Type B pancreatic cell (in vitro differentiated cells): Measurements from ENCODE around the gene ANKRA2. TPM values are rescaled to one million over a fixed set of nuclear protein-coding genes. Genes with fewer than 3 reads are reported as not detected.

ENCODE experiments used
- DNase-seq: peaks from one replicate; pipeline ENCODE4 v3.0.0; 2021; ENCODE audit warnings: mixed read lengths; ENCODE audit not compliant: unreplicated experiment; ENCODE audit errors: extremely low spot score
- H3K27ac Mint-ChIP-seq: 2 replicates; pipeline ENCODE4 v1.8.0; 2021; ENCODE audit warnings: mild to moderate bottlenecking, mixed read lengths
- H3K27me3 Mint-ChIP-seq: 2 replicates; pipeline ENCODE4 v1.8.0; 2021; ENCODE audit warnings: mixed read lengths
- H3K36me3 Mint-ChIP-seq: 2 replicates; pipeline ENCODE4 v1.8.0; 2021; ENCODE audit warnings: mixed read lengths
- H3K4me1 Mint-ChIP-seq: one replicate; pipeline ENCODE4 v1.8.0; 2021; ENCODE audit warnings: mixed read lengths; ENCODE audit not compliant: unreplicated experiment
- H3K4me3 Mint-ChIP-seq: 2 replicates; pipeline ENCODE4 v1.8.0; 2021; ENCODE audit warnings: mild to moderate bottlenecking, mixed read lengths
- H3K9me3 Mint-ChIP-seq: 2 replicates; pipeline ENCODE4 v1.8.0; 2021; ENCODE audit warnings: mixed read lengths
- long read RNA-seq: library from polyadenylated mRNA; unstranded; transcript quantifications from one replicate; pipeline ENCODE4 v2.0.0, GENCODE V29; 2020
- total RNA-seq: library from RNA; stranded (reverse); gene quantifications from 2 replicates; pipeline ENCODE4 v1.2.1, GENCODE V29; 2021; ENCODE audit warnings: low replicate concordance
- TF ChIP-seq, protein P1 (sequence below): fragments of 200-600 bp; sonication (generic); conservative IDR thresholded peaks from 2 replicates; pipeline ENCODE4 v1.5.0; 2021; ENCODE audit warnings: antibody characterized with exemption, mild to moderate bottlenecking

Gene ANKRA2, protein sequence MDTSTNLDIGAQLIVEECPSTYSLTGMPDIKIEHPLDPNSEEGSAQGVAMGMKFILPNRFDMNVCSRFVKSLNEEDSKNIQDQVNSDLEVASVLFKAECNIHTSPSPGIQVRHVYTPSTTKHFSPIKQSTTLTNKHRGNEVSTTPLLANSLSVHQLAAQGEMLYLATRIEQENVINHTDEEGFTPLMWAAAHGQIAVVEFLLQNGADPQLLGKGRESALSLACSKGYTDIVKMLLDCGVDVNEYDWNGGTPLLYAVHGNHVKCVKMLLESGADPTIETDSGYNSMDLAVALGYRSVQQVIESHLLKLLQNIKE
- 23.2 and 26.0 TPM in 2 replicates for total RNA-seq
- long read RNA-seq, transcript ANKRA2-201 (9 exons, 2,063 nt) = major isoform, 80 of 108 reads
- long read RNA-seq, partial matches to known transcripts = 3 of 108 reads
- long read RNA-seq, other reads (novel, unspliced or antisense) = 21 of 108 reads

- H3K36me3 Mint-ChIP-seq = peaks cover 11% of the 10 kb centered on the region
- TF ChIP-seq, protein P1, sequence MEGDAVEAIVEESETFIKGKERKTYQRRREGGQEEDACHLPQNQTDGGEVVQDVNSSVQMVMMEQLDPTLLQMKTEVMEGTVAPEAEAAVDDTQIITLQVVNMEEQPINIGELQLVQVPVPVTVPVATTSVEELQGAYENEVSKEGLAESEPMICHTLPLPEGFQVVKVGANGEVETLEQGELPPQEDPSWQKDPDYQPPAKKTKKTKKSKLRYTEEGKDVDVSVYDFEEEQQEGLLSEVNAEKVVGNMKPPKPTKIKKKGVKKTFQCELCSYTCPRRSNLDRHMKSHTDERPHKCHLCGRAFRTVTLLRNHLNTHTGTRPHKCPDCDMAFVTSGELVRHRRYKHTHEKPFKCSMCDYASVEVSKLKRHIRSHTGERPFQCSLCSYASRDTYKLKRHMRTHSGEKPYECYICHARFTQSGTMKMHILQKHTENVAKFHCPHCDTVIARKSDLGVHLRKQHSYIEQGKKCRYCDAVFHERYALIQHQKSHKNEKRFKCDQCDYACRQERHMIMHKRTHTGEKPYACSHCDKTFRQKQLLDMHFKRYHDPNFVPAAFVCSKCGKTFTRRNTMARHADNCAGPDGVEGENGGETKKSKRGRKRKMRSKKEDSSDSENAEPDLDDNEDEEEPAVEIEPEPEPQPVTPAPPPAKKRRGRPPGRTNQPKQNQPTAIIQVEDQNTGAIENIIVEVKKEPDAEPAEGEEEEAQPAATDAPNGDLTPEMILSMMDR = no peak
- no peaks in the 10 kb centered on the region for H3K9me3 Mint-ChIP-seq
- peak; percentile 98 for DNase-seq
- H3K27ac Mint-ChIP-seq = peak within 1 kb of the TSS; percentile 100
- H3K4me1 Mint-ChIP-seq = peaks cover 14% of the 10 kb centered on the region
- H3K27me3 Mint-ChIP-seq = no peaks in the 10 kb centered on the region
- H3K4me3 Mint-ChIP-seq = peak within 1 kb of the TSS; percentile 99
Measured at GRCh38 chr5:73565139-73565968, at the start of gene ANKRA2, which contains the start of gene UTP15. TSS of gene ANKRA2 (minus strand) at chr5:73565639. CDS start at chr5:73562881, 2,758 bp downstream. TSS of gene UTP15 (plus strand) at chr5:73565743. CDS start at chr5:73567345, 1,602 bp downstream.

GRCh38 chr5:73615085-73615484, 49.6 kb upstream of the ANKRA2 start:
- peaks cover 3% of the 10 kb centered on the region for H3K27me3 Mint-ChIP-seq
- no peaks in the 10 kb centered on the region for H3K36me3 Mint-ChIP-seq
- H3K27ac Mint-ChIP-seq = no peak overlapping the region
- no peak for DNase-seq
- TF ChIP-seq, protein P1 = no peak
- no peak overlapping the region for H3K4me3 Mint-ChIP-seq
- peaks cover 2% of the 10 kb centered on the region for H3K4me1 Mint-ChIP-seq
- H3K9me3 Mint-ChIP-seq = peaks cover 6% of the 10 kb centered on the region

DNA sequence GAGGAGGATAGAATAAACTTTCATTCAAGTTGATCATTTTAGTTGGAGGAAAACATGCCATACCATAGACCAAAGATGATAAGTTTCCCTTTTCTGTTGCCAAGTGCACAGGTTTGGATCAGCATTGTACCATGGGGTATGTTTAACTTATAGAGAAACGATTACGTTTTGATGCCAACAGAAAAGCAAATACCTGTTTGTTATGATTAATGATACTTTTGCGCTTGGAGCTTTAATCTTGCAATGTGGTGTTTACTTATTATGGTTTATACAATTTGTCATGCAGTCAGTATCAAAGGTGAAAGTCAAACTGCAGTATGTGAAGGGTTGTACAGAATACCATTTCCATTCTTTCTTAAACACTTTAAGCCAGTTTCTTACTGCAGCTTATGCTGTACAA, 47.4 kb upstream of the ANKRA2 start:
- no peak overlapping the region for H3K4me3 Mint-ChIP-seq

GRCh38 chr5:73607228-73607627, 41.8 kb upstream of the ANKRA2 start:
- TF ChIP-seq, protein P1 = no peak
- H3K27ac Mint-ChIP-seq = no peak overlapping the region
- no peaks in the 10 kb centered on the region for H3K36me3 Mint-ChIP-seq
- no peak overlapping the region for H3K4me3 Mint-ChIP-seq
- no peaks in the 10 kb centered on the region for H3K4me1 Mint-ChIP-seq
- H3K9me3 Mint-ChIP-seq = no peaks in the 10 kb centered on the region
- DNase-seq = no peak
- H3K27me3 Mint-ChIP-seq = no peaks in the 10 kb centered on the region

More for the DNA sequence above, 47.4 kb upstream of the ANKRA2 start:
- H3K4me1 Mint-ChIP-seq = no peaks in the 10 kb centered on the region
- DNase-seq = no peak
- H3K27ac Mint-ChIP-seq = no peak overlapping the region
- H3K9me3 Mint-ChIP-seq = peaks cover 6% of the 10 kb centered on the region
- TF ChIP-seq, protein P1 = no peak
- H3K27me3 Mint-ChIP-seq = peaks cover 3% of the 10 kb centered on the region
- no peaks in the 10 kb centered on the region for H3K36me3 Mint-ChIP-seq

- no peak overlapping the region for H3K4me3 Mint-ChIP-seq
- no peaks in the 10 kb centered on the region for H3K4me1 Mint-ChIP-seq
- H3K9me3 Mint-ChIP-seq = peaks cover 5% of the 10 kb centered on the region
- TF ChIP-seq, protein P1 = no peak
- no peaks in the 10 kb centered on the region for H3K36me3 Mint-ChIP-seq
- no peak for DNase-seq
- H3K27ac Mint-ChIP-seq = no peak overlapping the region
- no peaks in the 10 kb centered on the region for H3K27me3 Mint-ChIP-seq
Measured at GRCh38 chr5:73606206-73606753, 40.8 kb upstream of the ANKRA2 start.
